Caco-2 (cell line): ENCODE results near the gene RGS2. TPM values are rescaled to one million over a fixed set of nuclear protein-coding genes. Genes with fewer than 3 reads are reported as not detected.

Experiments
- BruUV-seq: library from RNA; stranded (reverse); fragments of 400-500 nt; replicated peaks from 2 replicates; lab custom pipeline; 2021; lab: Mats Ljungman, UMichigan
- CTCF ChIA-PET: fragments of 300-600 bp; sonication (Branson Sonifier 250); formaldehyde crosslinking; loops from one replicate; lab custom pipeline; 2022; ENCODE audit warnings: antibody characterized with exemption; lab: Charles Lee
- POLR2A ChIA-PET: fragments of 300-600 bp; sonication (Branson Sonifier 250); formaldehyde crosslinking; loops from one replicate; lab custom pipeline; 2022; ENCODE audit warnings: antibody characterized with exemption; lab: Charles Lee
- DNase-seq, 2 experiments: peaks; one replicate each; pipeline versions ENCODE4 v3.0.0 to v3.0.0-alpha.2; 2020 to 2022
- H3K27me3 ChIP-seq: replicated peaks from 2 replicates; pipeline ENCODE4 v1.6.0; 2011; ENCODE audit warnings: low read length; ENCODE audit not compliant: control insufficient read depth, insufficient read depth
- H3K36me3 ChIP-seq: 2 replicates; pipeline ENCODE4 v1.5.1; 2011; ENCODE audit warnings: low read length; ENCODE audit not compliant: control insufficient read depth, insufficient read depth
- H3K4me1 ChIP-seq: fragments of 250-450 bp; sonication (Bioruptor Pico); 2 replicates; pipeline ENCODE4 v1.5.1; 2020; ENCODE audit warnings: mild to moderate bottlenecking
- H3K4me3 ChIP-seq: 2 replicates; pipeline ENCODE4 v1.5.1; 2011; ENCODE audit warnings: low read depth, mild to moderate bottlenecking, control low read depth, low read length
- H3K9me3 ChIP-seq: fragments of 250-450 bp; sonication (Bioruptor Pico); 2 replicates; pipeline ENCODE4 v1.5.1; 2020; ENCODE audit warnings: mild to moderate bottlenecking, moderate library complexity
- H3K27ac Mint-ChIP-seq: one replicate; pipeline ENCODE4 v1.8.0; 2022; ENCODE audit warnings: mixed read lengths; ENCODE audit not compliant: unreplicated experiment
- H3K27me3 Mint-ChIP-seq: one replicate; pipeline ENCODE4 v1.8.0; 2022; ENCODE audit warnings: mixed read lengths; ENCODE audit not compliant: insufficient read depth, unreplicated experiment
- H3K36me3 Mint-ChIP-seq: one replicate; pipeline ENCODE4 v1.8.0; 2022; ENCODE audit warnings: mild to moderate bottlenecking, mixed read lengths; ENCODE audit not compliant: insufficient read depth, unreplicated experiment
- H3K4me1 Mint-ChIP-seq: one replicate; pipeline ENCODE4 v1.8.0; 2022; ENCODE audit warnings: low read depth, mixed read lengths; ENCODE audit not compliant: unreplicated experiment
- H3K4me3 Mint-ChIP-seq: one replicate; pipeline ENCODE4 v1.8.0; 2022; ENCODE audit warnings: mild to moderate bottlenecking, moderate library complexity, mixed read lengths; ENCODE audit not compliant: unreplicated experiment
- H3K9me3 Mint-ChIP-seq: one replicate; pipeline ENCODE4 v1.8.0; 2022; ENCODE audit warnings: mixed read lengths; ENCODE audit not compliant: unreplicated experiment
- intact Hi-C: fragments of 100-400 bp; cut with micrococcal nuclease; formaldehyde crosslinking; loops from one replicate; pipeline ENCODE4 v1.10.0; 2022; ENCODE audit not compliant: unreplicated experiment
- total RNA-seq: library from RNA; stranded (reverse); gene quantifications from 2 replicates; pipeline ENCODE4 v1.2.3, GENCODE V29; 2022
- TF ChIP-seq, protein P1 (sequence below), 2 experiments: fragments of 200-600 bp in 1 of 2; IDR thresholded peaks; 1 replicate in 1 of 2; 2 replicates in 1 of 2; pipeline versions ENCODE4 v1.5.1 to v1.8.0; 2011 to 2022; ENCODE audit warnings: antibody characterized with exemption in 1 of 2, control low read depth in 1 of 2, inconsistent platforms in 1 of 2, low read depth in 1 of 2, low read length in 1 of 2, mild to moderate bottlenecking in 1 of 2, moderate library complexity in 1 of 2; ENCODE audit not compliant: insufficient read depth in 1 of 2, severe bottlenecking in 1 of 2, unreplicated experiment in 1 of 2

RGS2 gene
- total RNA-seq, 1 experiment from 2014 or later: 5.1 TPM

GRCh38 chr1:192824511-192824910 lies 15.7 kb downstream of the RGS2 start:
- DNase-seq: no peak
- no TSS peak for BruUV-seq
- Mint-ChIP-seq H3K27ac (no peak overlapping the region), H3K36me3 (no peaks in the 10 kb centered on the region), H3K4me1 (peaks cover 13% of the 10 kb centered on the region), H3K9me3 (no peaks in the 10 kb centered on the region), H3K4me3 (no peak overlapping the region), H3K27me3 (no peaks in the 10 kb centered on the region)
- intact Hi-C loops: no loop called here
- Histone ChIP-seq H3K9me3 (no peaks in the 10 kb centered on the region), H3K4me1 (peaks cover 14% of the 10 kb centered on the region), H3K27me3 (no peaks in the 10 kb centered on the region), H3K4me3 (no peak overlapping the region), H3K36me3 (no peaks in the 10 kb centered on the region)
- ChIA-PET POLR2A (no interaction called here), CTCF (no interaction called here)
- TF ChIP-seq, protein P1, sequence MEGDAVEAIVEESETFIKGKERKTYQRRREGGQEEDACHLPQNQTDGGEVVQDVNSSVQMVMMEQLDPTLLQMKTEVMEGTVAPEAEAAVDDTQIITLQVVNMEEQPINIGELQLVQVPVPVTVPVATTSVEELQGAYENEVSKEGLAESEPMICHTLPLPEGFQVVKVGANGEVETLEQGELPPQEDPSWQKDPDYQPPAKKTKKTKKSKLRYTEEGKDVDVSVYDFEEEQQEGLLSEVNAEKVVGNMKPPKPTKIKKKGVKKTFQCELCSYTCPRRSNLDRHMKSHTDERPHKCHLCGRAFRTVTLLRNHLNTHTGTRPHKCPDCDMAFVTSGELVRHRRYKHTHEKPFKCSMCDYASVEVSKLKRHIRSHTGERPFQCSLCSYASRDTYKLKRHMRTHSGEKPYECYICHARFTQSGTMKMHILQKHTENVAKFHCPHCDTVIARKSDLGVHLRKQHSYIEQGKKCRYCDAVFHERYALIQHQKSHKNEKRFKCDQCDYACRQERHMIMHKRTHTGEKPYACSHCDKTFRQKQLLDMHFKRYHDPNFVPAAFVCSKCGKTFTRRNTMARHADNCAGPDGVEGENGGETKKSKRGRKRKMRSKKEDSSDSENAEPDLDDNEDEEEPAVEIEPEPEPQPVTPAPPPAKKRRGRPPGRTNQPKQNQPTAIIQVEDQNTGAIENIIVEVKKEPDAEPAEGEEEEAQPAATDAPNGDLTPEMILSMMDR (IDR thresholded peaks at IDR 0.05; ENCODE audit: insufficient read depth in 1 of 2, low read depth in 1 of 2, low read length in 1 of 2, severe bottlenecking in 1 of 2, unreplicated experiment in 1 of 2): no peak

- Mint-ChIP-seq H3K27ac (no peak overlapping the region), H3K27me3 (no peaks in the 10 kb centered on the region), H3K4me3 (peak overlapping the region; percentile 9), H3K4me1 (peaks cover 13% of the 10 kb centered on the region), H3K36me3 (no peaks in the 10 kb centered on the region), H3K9me3 (no peaks in the 10 kb centered on the region)
- TF ChIP-seq, protein P1 (IDR thresholded peaks at IDR 0.05; ENCODE audit: insufficient read depth in 1 of 2, low read depth in 1 of 2, low read length in 1 of 2, severe bottlenecking in 1 of 2, unreplicated experiment in 1 of 2): no peak
- POLR2A ChIA-PET: interaction anchor here (1.0 kb wide), 1 partner anchor 232 kb away, joined by 3 read pairs; the partner anchor contains the start of gene UCHL5
- no TSS peak for BruUV-seq
- Histone ChIP-seq H3K4me3 (no peak overlapping the region), H3K9me3 (no peaks in the 10 kb centered on the region), H3K4me1 (peaks cover 15% of the 10 kb centered on the region), H3K36me3 (no peaks in the 10 kb centered on the region), H3K27me3 (no peaks in the 10 kb centered on the region)
- CTCF ChIA-PET: interaction anchor here (1.0 kb wide), 1 partner anchor 20 kb away, joined by 3 read pairs; no protein-coding TSS in a partner anchor
- intact Hi-C loops: loop anchor here (1.0 kb wide), 1 partner anchor 17 kb away; no protein-coding TSS in a partner anchor
- peak; percentile 31 to 69 for DNase-seq
Observed at GRCh38 chr1:192826791-192827546, 18.1 kb downstream of the RGS2 start.

DNA sequence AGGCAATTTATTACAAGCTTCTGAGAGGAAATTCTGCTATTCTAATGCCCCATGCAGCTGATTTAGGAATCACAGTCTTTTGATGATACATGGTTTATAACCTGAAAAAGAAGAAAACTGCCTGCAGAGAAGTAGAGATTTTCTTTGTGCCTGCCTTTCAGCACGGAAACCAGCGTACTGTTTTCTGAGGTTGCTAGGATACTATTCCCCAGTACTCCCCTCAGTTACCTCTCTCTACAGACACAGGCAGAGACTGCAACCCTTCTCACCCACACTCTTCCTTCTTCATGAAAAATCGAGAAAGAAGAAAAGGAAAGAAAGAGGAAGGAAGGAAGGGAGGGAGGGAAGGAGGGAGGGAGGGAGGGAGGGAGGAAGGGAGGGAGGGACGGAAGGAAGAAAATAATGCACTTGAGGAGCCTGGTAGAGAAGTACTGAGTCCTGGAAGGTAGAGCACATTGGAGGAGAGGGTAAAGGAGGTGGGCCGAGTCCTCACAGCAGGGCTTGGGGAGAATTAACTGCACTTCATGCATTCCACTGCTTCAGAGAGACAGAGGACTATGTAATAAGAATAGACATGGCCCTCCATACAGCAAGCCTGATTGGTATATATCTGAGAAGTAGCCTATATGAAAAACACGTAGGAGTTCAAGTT lies 21.9 kb downstream of the RGS2 start:
- BruUV-seq: no TSS peak
- ChIA-PET CTCF (no interaction called here), POLR2A (no interaction called here)
- no peaks in the 10 kb centered on the region for H3K36me3 ChIP-seq
- Mint-ChIP-seq H3K4me1 (peaks cover 21% of the 10 kb centered on the region), H3K27ac (no peak overlapping the region), H3K36me3 (no peaks in the 10 kb centered on the region), H3K27me3 (no peaks in the 10 kb centered on the region), H3K9me3 (no peaks in the 10 kb centered on the region), H3K4me3 (no peak overlapping the region)
- H3K9me3 ChIP-seq: no peaks in the 10 kb centered on the region
- DNase-seq: no peak
- TF ChIP-seq, protein P1 (IDR thresholded peaks at IDR 0.05; ENCODE audit: insufficient read depth in 1 of 2, low read depth in 1 of 2, low read length in 1 of 2, severe bottlenecking in 1 of 2, unreplicated experiment in 1 of 2): no peak
- intact Hi-C loops: no loop called here
- no peak overlapping the region for H3K4me3 ChIP-seq
- no peaks in the 10 kb centered on the region for H3K27me3 ChIP-seq
- H3K4me1 ChIP-seq: peaks cover 23% of the 10 kb centered on the region
